ENCODE data around the gene AMMECR1L. TPM values are rescaled to one million over a fixed set of nuclear protein-coding genes. Genes with fewer than 3 reads are reported as not detected.

The AMMECR1L gene
- total and polyA plus RNA-seq, 7 donors = 3.6 to 12.2 (median 8.1) TPM

- TF ChIP-seq EP300 (IDR thresholded peaks at IDR 0.05) (no peak), POLR2AphosphoS5 (IDR thresholded peaks at IDR 0.05) (no peak), POLR2A (IDR thresholded peaks at IDR 0.05) (no peak)
- Histone ChIP-seq H3K36me3 (peaks cover 5 to 44% (median 14%) of the 10 kb centered on the region in 4 donors), H3K4me1 (peaks cover 0 to 49% (median 25%) of the 10 kb centered on the region in 4 donors), H3K4me3 (no peak overlapping the region), H3K27me3 (no peaks in the 10 kb centered on the region), H3K27ac (no peak overlapping the region), H3K9me3 (no peaks in the 10 kb centered on the region)
- intact Hi-C loops (cut with DNase I) = no loop called here
- 94 to 96% methylated on average over 2 of the region's 2 CpGs for WGBS, 2 donors
- DNase-seq = no peak
Observed at GRCh38 chr2:127877136-127877535, 8.6 kb downstream of the AMMECR1L start.

- TF ChIP-seq POLR2AphosphoS5 (IDR thresholded peaks at IDR 0.05) = no peak
- TF ChIP-seq, protein P1, sequence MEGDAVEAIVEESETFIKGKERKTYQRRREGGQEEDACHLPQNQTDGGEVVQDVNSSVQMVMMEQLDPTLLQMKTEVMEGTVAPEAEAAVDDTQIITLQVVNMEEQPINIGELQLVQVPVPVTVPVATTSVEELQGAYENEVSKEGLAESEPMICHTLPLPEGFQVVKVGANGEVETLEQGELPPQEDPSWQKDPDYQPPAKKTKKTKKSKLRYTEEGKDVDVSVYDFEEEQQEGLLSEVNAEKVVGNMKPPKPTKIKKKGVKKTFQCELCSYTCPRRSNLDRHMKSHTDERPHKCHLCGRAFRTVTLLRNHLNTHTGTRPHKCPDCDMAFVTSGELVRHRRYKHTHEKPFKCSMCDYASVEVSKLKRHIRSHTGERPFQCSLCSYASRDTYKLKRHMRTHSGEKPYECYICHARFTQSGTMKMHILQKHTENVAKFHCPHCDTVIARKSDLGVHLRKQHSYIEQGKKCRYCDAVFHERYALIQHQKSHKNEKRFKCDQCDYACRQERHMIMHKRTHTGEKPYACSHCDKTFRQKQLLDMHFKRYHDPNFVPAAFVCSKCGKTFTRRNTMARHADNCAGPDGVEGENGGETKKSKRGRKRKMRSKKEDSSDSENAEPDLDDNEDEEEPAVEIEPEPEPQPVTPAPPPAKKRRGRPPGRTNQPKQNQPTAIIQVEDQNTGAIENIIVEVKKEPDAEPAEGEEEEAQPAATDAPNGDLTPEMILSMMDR (IDR thresholded peaks at IDR 0.05) = no peak
- TF ChIP-seq EP300 (IDR thresholded peaks at IDR 0.05) = no peak
- TF ChIP-seq POLR2A (IDR thresholded peaks at IDR 0.05) = no peak
- intact Hi-C loops (cut with DNase I) = no loop called here
- Histone ChIP-seq H3K27me3 (no peaks in the 10 kb centered on the region), H3K4me3 (no peak overlapping the region), H3K27ac (no peak overlapping the region), H3K36me3 (peaks cover 5 to 47% (median 24%) of the 10 kb centered on the region in 4 donors), H3K9me3 (no peaks in the 10 kb centered on the region), H3K4me1 (peaks cover 0 to 24% (median 11%) of the 10 kb centered on the region in 4 donors)
- no peak for DNase-seq
- WGBS, 2 donors = 62 to 79% methylated on average over 7 of the region's 7 CpGs
Observed at GRCh38 chr2:127874378-127875269, 11.1 kb downstream of the AMMECR1L start.

DNA sequence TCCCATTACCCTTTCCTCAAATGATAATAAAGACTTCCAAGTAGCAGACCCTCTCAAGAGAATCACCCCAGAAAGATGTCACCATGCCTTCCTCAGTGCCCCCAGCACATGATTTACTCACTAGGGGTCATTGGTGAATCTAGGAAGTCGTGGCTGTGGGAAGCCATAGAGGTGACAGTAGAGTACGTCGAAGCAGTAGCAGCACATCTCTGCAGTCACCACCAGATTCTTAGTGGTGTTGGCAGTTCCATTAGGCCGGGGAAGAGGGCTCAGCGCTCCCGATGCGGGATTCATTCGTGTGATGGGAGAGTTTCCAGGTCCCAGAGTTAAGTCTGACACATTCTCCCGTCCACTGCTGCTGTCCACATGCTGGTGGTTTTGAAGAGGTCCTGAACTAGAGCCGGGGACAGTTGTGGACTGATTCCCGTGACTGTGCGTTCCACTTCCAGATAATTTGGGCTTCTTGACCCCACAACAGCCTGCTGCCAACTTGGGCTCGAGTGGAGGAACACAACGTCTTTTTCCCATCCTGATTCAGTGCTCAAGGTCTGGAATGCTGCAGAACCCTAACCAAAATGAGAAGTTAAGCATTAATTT is 12.0 kb downstream of the AMMECR1L start:
- no peak overlapping the region for H3K4me3 ChIP-seq
- 94% methylated on average over 14 of the region's 14 CpGs for WGBS, 2 donors
- intact Hi-C loops (cut with DNase I) = no loop called here
- no peak overlapping the region for H3K27ac ChIP-seq
- no peaks in the 10 kb centered on the region for H3K27me3 ChIP-seq
- no peaks in the 10 kb centered on the region for H3K9me3 ChIP-seq
- peaks cover 0 to 16% (median 8%) of the 10 kb centered on the region in 4 donors for H3K4me1 ChIP-seq
- TF ChIP-seq POLR2A (IDR thresholded peaks at IDR 0.05) = no peak
- no peak for TF ChIP-seq EP300 (IDR thresholded peaks at IDR 0.05)
- TF ChIP-seq POLR2AphosphoS5 (IDR thresholded peaks at IDR 0.05) = no peak
- TF ChIP-seq, protein P1 (IDR thresholded peaks at IDR 0.05) = no peak
- DNase-seq = no peak
- H3K36me3 ChIP-seq = peaks cover 5 to 55% (median 31%) of the 10 kb centered on the region in 4 donors

DNA sequence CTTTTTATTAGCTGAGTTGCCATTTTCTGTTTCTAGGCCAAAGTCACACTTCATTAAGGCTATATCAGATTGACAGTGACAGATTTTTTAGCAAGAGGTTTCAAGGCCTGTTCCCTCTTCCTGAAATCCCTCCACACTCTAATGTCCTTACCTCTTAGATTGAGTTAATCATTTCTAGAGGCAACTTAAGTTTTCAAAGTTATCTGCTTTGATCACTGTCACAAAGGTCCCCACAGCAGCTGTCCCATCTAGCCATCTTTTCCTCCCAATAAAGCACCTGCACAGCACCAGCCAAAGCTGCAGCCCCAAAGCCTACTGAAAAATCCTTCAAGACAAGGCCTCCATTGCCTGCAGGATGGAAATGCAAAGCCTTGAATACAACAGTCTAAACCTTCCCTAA is 13.4 kb downstream of the AMMECR1L start:
- intact Hi-C loops (cut with DNase I) = no loop called here
- H3K9me3 ChIP-seq = no peaks in the 10 kb centered on the region
- peaks cover 5 to 64% (median 39%) of the 10 kb centered on the region in 4 donors for H3K36me3 ChIP-seq
- no peak overlapping the region for H3K4me3 ChIP-seq
- H3K27ac ChIP-seq = no peak overlapping the region
- DNase-seq = no peak
- H3K27me3 ChIP-seq = no peaks in the 10 kb centered on the region
- TF ChIP-seq, protein P1 (IDR thresholded peaks at IDR 0.05) = no peak
- no peak for TF ChIP-seq EP300 (IDR thresholded peaks at IDR 0.05)
- no peak for TF ChIP-seq POLR2AphosphoS5 (IDR thresholded peaks at IDR 0.05)
- TF ChIP-seq POLR2A (IDR thresholded peaks at IDR 0.05) = no peak
- H3K4me1 ChIP-seq = peaks cover 0 to 9% (median 2%) of the 10 kb centered on the region in 4 donors

DNA sequence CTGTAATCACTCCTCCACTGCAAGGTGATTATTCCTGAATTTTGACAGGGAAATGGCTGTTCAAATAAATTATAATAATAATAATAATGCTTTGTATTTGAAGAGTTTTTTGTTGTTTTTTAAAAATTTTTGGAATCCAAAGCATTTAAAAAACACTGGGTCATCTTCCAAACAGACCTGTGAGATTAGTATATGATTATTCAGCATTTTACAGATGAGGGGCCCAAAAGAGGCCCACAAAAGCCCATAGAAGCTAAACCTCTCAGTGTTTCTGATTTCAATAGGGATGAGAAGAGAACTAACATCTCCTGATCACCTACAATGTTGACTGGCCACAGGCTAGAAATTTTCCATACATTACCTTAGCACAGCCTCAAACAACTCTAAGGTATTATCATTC is 19.8 kb downstream of the AMMECR1L start:
- Histone ChIP-seq H3K4me3 (no peak overlapping the region), H3K27me3 (no peaks in the 10 kb centered on the region), H3K4me1 (no peaks in the 10 kb centered on the region), H3K9me3 (no peaks in the 10 kb centered on the region), H3K36me3 (peaks cover 0 to 79% (median 50%) of the 10 kb centered on the region in 4 donors), H3K27ac (no peak overlapping the region)
- TF ChIP-seq, protein P1 (IDR thresholded peaks at IDR 0.05) = no peak
- TF ChIP-seq EP300 (IDR thresholded peaks at IDR 0.05) = no peak
- TF ChIP-seq POLR2AphosphoS5 (IDR thresholded peaks at IDR 0.05) = no peak
- TF ChIP-seq POLR2A (IDR thresholded peaks at IDR 0.05) = no peak
- no peak for DNase-seq
- intact Hi-C loops (cut with DNase I) = no loop called here
